Islet precursor cell (in vitro differentiated cells): ENCODE results near the gene LCN12.

Source experiments
- DNase-seq: peaks from one replicate; pipeline ENCODE4 v3.0.0-alpha.2; 2018

The LCN12 gene

DNA sequence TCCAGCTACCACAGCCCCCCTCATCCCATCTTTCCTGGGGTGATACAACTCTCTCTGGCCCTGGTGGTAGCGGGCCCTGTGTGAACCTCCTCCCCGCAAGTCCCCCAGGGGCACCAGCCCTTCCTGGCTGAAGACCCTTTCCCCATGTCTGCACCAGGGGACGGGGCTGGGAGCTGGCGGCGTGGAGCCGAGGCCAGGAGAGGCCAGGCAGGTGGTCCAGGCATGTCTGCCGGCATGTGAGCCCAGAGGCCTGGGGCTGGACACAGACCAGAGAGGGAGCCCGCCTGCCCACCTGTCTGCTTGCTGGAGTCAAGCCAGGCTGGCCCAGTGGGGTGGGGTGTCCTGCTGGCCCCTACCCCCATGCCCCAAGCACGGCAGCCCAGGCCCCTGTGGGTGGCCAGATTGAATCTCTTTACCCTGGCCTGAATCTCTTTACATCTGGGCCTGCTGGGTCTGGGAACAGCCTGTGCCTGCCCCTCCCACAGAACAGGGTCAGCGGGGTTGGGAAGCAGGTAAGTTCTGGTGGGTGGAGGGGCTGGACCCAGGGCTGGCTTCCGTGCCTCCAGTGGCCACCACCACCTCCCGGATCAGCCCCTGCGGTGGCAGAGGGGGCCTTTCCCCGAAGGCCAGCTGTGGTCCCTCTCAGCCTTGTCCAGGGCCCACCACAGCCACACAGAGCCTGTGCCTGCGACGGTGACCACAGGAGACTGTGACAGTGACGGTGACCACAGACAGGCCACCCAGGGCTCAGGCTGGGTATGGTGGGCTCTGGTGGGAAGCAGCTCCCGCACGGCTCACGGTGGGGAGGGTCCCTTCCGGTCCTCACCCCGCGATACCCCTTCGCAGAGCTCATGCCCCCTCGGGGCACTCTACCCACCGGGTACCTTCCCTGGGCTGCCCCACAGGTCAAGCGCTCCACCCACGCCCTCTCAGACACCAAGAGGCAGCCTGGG is 7.1 kb downstream of the LCN12 start:
- no peak for DNase-seq

GRCh38 chr9:136960212-136960937 is 8.3 kb downstream of the LCN12 start:
- no peak for DNase-seq

- DNase-seq, result no peak
Measured at GRCh38 chr9:136960938-136961275, 8.8 kb downstream of the LCN12 start.

DNA sequence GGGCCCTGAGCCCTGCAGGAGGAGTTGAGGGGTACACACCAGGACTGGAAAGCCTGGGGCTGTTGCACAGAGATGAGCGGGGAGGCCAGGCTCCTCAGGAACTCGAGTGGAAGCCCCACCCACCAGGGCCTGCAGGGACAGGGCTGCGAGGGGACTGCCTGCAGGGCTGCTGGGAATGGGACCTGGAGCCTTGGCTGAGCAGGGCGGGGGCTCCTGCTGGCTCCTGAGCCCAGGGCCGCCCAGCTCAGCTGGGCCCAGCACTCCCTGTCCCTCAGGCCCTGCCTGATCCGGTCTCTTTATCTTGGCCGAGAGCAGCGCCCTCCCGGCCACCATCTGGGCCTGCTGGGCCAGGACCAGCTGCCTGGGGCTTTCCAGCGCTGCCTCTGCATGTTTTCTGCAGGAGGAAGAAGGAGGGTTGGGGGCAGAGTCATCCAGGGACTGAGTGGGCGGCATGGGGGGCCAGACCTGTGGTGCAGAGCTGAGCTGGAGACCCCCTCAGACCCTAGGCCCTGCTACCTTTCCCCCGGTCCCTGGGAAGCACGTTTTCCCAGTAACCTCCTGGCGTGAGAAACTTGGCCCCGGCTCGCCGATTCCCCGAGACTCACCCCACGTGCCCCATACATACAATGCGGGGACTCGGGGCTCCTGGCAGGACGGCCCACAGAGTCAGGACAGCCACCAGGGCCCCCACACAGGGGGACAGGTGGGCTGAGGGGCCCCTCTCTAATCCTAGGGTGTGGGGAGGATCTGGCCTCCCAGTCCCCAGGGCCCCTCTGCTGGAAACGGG is 9.4 kb downstream of the LCN12 start:
- DNase-seq, result no peak

GRCh38 chr9:136962163-136962562 is 10.1 kb downstream of the LCN12 start:
- no peak for DNase-seq

- no peak for DNase-seq
Measured at GRCh38 chr9:136962701-136963248, 10.7 kb downstream of the LCN12 start.

- DNase-seq, result no peak
Measured at GRCh38 chr9:136963341-136963740, 11.3 kb downstream of the LCN12 start.

- no peak for DNase-seq
Measured at GRCh38 chr9:136963751-136964150, 11.7 kb downstream of the LCN12 start.

DNA sequence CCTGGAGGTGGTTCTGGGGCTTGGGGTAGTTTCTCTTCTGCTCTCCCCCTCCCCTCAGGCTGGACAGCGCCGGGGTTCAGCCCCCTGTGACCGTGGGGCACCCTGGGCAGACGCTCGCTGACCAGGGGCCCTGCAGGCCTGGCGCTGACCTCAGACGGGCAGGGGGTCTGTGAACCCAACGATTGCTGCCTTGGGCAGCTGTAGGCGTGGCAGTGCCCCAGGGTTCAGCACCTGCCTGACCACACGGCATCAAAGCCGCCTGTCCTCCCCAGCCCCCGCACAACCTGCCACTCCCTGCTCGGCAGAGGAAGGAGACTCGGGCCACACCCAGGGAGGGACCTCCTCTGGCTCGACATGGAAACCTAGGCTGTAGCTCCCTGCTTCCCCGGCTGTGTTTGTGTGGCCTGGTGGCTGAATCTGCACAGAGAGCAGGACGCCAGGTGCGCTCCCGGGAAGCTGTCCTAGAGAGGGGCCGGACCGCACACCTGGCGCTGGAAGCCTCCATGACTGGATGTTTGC is 12.2 kb downstream of the LCN12 start:
- no peak for DNase-seq

DNA sequence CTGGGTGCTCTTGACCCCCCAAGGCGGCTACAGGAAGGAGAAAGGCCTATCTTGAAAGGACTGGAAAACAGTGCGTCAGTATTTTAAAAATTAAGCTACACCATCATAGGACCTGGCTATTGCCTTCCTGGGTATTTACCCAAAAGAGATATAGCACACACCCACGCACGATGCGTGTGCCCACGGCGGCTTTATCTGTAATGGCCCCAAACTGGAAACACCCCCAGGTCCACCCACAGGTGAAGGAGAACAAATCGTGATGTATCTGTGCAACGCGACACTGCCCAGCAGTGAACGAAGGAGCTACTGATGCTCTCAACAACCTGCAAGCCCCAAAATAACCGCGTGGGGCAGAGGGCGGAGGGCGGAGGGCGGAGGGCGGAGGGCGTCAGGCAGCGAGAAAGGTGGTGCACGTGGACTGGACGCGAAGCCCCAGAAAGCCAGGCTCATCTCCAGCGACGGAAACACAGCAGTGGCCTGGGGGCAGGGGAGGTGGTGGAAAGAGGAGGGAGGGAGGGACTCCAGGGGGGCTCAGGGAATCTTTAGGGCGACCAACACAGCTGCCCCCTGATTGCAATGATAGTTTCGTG is 12.9 kb downstream of the LCN12 start:
- no peak for DNase-seq

DNA sequence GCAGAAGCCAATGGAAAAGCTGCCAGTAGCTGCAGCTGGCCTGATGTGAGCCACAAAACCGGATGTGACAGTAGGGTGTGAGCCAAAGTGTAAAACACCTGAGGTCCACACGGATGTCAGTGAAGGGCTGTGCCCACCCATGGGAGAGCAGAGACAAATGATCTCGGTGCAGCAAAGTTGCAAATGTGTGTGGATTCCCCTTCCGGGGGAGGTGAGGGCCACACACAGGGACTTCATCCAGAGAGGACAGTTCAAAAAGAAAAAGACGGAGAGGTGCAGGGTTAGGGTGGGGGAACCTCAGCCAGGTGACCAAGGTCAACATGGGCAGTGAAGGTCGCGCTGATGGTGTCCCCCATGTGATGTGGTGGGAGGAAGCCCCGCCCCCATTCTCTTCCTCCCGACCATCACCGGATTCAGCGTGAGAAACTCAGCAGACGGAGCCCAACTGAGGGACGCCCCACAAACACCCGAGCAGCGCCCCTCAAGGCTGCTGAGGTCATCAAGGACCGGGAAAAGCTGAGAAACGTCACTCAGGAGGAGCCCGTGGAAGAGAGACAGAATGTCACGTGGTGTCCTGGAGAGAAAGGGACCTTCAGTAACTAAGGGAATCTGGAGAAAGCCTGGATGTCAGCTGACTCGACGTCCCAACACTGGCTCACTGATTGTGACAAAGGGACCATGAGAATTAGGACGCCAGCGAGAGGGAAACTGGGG is 13.9 kb downstream of the LCN12 start:
- no peak for DNase-seq

GRCh38 chr9:136968333-136969127 is 16.5 kb downstream of the LCN12 start:
- no peak for DNase-seq

DNA sequence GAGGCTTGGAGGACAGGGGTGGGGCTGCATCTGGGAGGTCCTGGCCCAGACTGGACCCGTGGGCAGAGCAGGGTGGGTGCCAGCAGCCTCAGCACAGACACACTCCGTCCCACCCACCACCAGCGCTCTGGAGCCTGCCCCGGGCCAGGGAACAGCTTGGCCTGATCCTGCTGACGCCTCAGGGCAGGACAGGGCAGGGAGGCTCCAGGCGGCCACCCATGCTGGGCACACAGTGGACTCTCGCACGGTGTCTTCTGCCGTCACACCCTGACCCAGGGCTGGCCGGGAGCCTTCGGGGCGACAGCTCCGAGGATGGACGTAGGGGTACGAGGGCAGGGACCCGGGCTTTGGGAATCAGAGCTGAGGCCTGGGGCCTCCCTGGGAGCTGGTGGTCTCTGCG is 17.1 kb downstream of the LCN12 start:
- DNase-seq, result no peak

DNA sequence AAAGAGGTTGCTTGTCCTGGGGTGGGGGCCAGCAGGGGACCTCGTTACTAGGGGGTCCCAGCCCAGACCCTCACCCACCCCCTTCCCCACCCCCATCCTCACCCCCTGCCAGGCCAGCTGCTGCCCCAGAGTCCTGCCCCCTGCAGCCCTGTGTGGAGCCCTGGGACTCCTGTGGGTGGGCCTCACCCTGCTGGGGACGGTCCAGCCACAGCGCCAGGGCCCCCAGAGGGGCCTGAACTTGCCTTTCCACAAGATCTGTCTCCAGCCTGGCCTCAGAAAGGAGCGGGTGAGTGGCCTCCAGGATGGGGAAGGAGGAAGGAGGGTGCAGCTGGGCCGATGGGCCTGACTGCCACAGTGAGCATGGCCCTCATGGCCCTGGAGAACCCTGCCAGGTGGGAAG is 17.7 kb downstream of the LCN12 start:
- DNase-seq, result no peak

DNA sequence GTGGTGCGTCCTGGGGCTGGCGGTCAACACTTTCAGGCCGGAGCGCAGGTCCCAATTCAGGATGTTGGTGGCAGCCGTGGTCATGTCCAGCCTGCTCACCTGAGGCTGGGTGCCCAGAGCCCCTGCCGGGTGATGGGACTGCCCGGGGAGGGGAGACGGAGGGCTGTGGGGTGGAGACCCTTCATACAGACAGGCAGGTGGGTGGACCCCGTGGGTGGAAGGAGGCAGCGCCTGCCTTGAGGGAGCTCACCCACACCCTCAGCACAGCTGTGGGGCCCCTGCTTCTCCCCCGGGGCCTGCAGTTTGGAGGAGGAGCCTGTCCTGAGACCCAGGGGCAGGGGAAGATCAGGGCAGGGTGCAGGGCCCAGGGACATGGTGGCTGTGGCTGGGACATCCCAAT is 18.3 kb downstream of the LCN12 start:
- no peak for DNase-seq

- DNase-seq, result no peak
Measured at GRCh38 chr9:136971746-136972145, 19.7 kb downstream of the LCN12 start.

- no peak for DNase-seq
Measured at GRCh38 chr9:136972335-136972734, 20.3 kb downstream of the LCN12 start.

DNA sequence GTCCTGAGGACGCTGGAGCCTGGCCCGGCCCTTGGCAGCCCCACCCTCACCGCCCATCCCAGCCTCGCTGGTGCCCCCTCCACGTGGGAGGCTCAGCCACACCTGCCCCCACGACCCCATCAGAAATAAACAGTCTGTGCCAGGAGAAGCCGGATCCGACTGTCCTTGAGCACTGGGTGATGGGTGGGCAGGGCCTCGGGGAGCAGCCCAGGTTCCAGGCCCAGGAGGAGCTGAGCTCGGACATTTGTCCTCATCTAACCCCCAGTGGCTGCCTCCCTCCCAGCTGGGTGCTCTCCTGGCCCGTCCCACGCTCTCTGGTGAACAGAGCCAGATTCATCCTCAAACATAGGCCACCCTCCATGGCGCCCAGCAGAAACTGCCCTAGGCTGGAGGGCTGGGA is 20.7 kb downstream of the LCN12 start:
- no peak for DNase-seq

GRCh38 chr9:136973618-136974617 is 21.8 kb downstream of the LCN12 start:
- no peak for DNase-seq
